WTC11 (cell line): ENCODE data around the gene C1orf115. TPM values are rescaled to one million over a fixed set of nuclear protein-coding genes. Genes with fewer than 3 reads are reported as not detected.

Experiments
- ATAC-seq: fragments of 200-7000 bp; cut with Tn5 transposase; 2 replicates; pipeline ENCODE4 v1.10.0; 2021; ENCODE audit warnings: mild to moderate bottlenecking, moderate library complexity
- CTCF ChIA-PET: fragments of 300-600 bp; sonication (Branson Sonifier 250); formaldehyde crosslinking; loops from one replicate; lab custom pipeline; 2021; ENCODE audit warnings: antibody characterized with exemption; lab: Charles Lee
- POLR2A ChIA-PET: fragments of 350-600 bp; sonication (Branson Sonifier 250); formaldehyde crosslinking; loops from one replicate; lab custom pipeline; 2021; ENCODE audit warnings: antibody characterized with exemption; lab: Charles Lee
- DNase-seq: peaks from one replicate; pipeline ENCODE4 v3.0.0; 2021; ENCODE audit warnings: low spot score
- H3K27ac Mint-ChIP-seq: 2 replicates; pipeline ENCODE4 v1.8.0; 2021; ENCODE audit warnings: mixed read lengths
- H3K27me3 Mint-ChIP-seq: 2 replicates; pipeline ENCODE4 v1.8.0; 2021; ENCODE audit warnings: low read depth, mild to moderate bottlenecking, moderate library complexity, mixed read lengths
- H3K36me3 Mint-ChIP-seq: 2 replicates; pipeline ENCODE4 v1.8.0; 2021; ENCODE audit warnings: mixed read lengths
- H3K4me1 Mint-ChIP-seq: 2 replicates; pipeline ENCODE4 v1.8.0; 2022; ENCODE audit warnings: mixed read lengths
- H3K4me3 Mint-ChIP-seq: 2 replicates; pipeline ENCODE4 v1.8.0; 2021; ENCODE audit warnings: mild to moderate bottlenecking, moderate library complexity, mixed read lengths
- H3K9me3 Mint-ChIP-seq: 2 replicates; pipeline ENCODE4 v1.8.0; 2021; ENCODE audit warnings: mixed read lengths
- CBFB ChIP-seq: sonication (generic); formaldehyde crosslinking; IDR thresholded peaks from 2 replicates; pipeline ENCODE4 v1.8.1; 2022; ENCODE audit warnings: mild to moderate bottlenecking, low read depth, missing genetic modification reagents
- CREB1 ChIP-seq: sonication (generic); formaldehyde crosslinking; IDR thresholded peaks from 2 replicates; pipeline ENCODE4 v1.8.0; 2023; ENCODE audit warnings: mild to moderate bottlenecking, missing genetic modification reagents
- FOXP1 ChIP-seq: sonication (generic); formaldehyde crosslinking; IDR thresholded peaks from 2 replicates; pipeline ENCODE4 v1.8.0; 2022; ENCODE audit warnings: missing genetic modification reagents, mild to moderate bottlenecking, moderate library complexity, borderline replicate concordance
- GABPB1 ChIP-seq: sonication (generic); formaldehyde crosslinking; IDR thresholded peaks from 2 replicates; pipeline ENCODE4 v1.8.1; 2023; ENCODE audit warnings: mild to moderate bottlenecking, missing genetic modification reagents
- IRF2 ChIP-seq: sonication (generic); formaldehyde crosslinking; IDR thresholded peaks from 2 replicates; pipeline ENCODE4 v1.8.0; 2022; ENCODE audit warnings: low read depth, missing genetic modification reagents, borderline replicate concordance
- JAZF1 ChIP-seq: fragments of 250-450 bp; sonication (Bioruptor Pico); IDR thresholded peaks from 2 replicates; pipeline ENCODE4 v1.9.0; 2021; ENCODE audit warnings: moderate library complexity, mild to moderate bottlenecking, inconsistent platforms
- JUN ChIP-seq: sonication (generic); formaldehyde crosslinking; IDR thresholded peaks from 2 replicates; pipeline ENCODE4 v1.8.0; 2023; ENCODE audit warnings: mild to moderate bottlenecking, missing genetic modification reagents
- NR2C2 ChIP-seq: sonication (generic); formaldehyde crosslinking; IDR thresholded peaks from 2 replicates; pipeline ENCODE4 v1.8.0; 2022; ENCODE audit warnings: mild to moderate bottlenecking, missing genetic modification reagents
- OVOL2 ChIP-seq: fragments of 250-450 bp; sonication (Bioruptor Pico); IDR thresholded peaks from 2 replicates; pipeline ENCODE4 v1.9.0; 2021; ENCODE audit warnings: mild to moderate bottlenecking, borderline replicate concordance
- PRRX2 ChIP-seq: fragments of 250-450 bp; sonication (Bioruptor Pico); IDR thresholded peaks from 2 replicates; pipeline ENCODE4 v1.8.0; 2021; ENCODE audit warnings: mild to moderate bottlenecking
- RELA ChIP-seq: sonication (generic); formaldehyde crosslinking; IDR thresholded peaks from 2 replicates; pipeline ENCODE4 v1.8.1; 2022; ENCODE audit warnings: missing genetic modification reagents, mild to moderate bottlenecking, borderline replicate concordance
- TCF7 ChIP-seq: sonication (generic); formaldehyde crosslinking; IDR thresholded peaks from 2 replicates; pipeline ENCODE4 v1.8.0; 2022; ENCODE audit warnings: mild to moderate bottlenecking, low read depth, missing genetic modification reagents, moderate library complexity
- TEAD1 ChIP-seq: sonication (generic); formaldehyde crosslinking; IDR thresholded peaks from 2 replicates; pipeline ENCODE4 v1.8.0; 2022; ENCODE audit warnings: mild to moderate bottlenecking, missing genetic modification reagents
- ZNF416 ChIP-seq: fragments of 250-450 bp; sonication (Bioruptor Pico); IDR thresholded peaks from 2 replicates; pipeline ENCODE4 v1.9.0; 2021; ENCODE audit warnings: mild to moderate bottlenecking, inconsistent platforms
- ZNF423 ChIP-seq: fragments of 250-450 bp; sonication (Bioruptor Pico); IDR thresholded peaks from 2 replicates; pipeline ENCODE4 v2.1.2; 2022; ENCODE audit warnings: mild to moderate bottlenecking, moderate library complexity
- ZNF671 ChIP-seq: fragments of 250-450 bp; sonication (Bioruptor Pico); IDR thresholded peaks from 2 replicates; pipeline ENCODE4 v1.8.0; 2021; ENCODE audit warnings: mild to moderate bottlenecking
- total RNA-seq: library from RNA; stranded (reverse); gene quantifications from 3 replicates; pipeline ENCODE4 v1.2.3, GENCODE V29; 2021
- TF ChIP-seq, protein P1 (sequence below): sonication (generic); formaldehyde crosslinking; IDR thresholded peaks from 2 replicates; pipeline ENCODE4 v1.8.1; 2023; ENCODE audit warnings: mild to moderate bottlenecking, missing genetic modification reagents, moderate library complexity
- TF ChIP-seq, protein P2 (sequence below): sonication (generic); formaldehyde crosslinking; IDR thresholded peaks from 2 replicates; pipeline ENCODE4 v1.8.0; 2022; ENCODE audit warnings: mild to moderate bottlenecking, missing genetic modification reagents
- TF ChIP-seq, protein P3 (sequence below): sonication (generic); formaldehyde crosslinking; IDR thresholded peaks from 2 replicates; pipeline ENCODE4 v1.8.0; 2023; ENCODE audit warnings: missing genetic modification reagents, mild to moderate bottlenecking, borderline replicate concordance
- TF ChIP-seq, protein P4 (sequence below): sonication (generic); formaldehyde crosslinking; IDR thresholded peaks from 2 replicates; pipeline ENCODE4 v1.8.1; 2022; ENCODE audit warnings: low read depth, mild to moderate bottlenecking, moderate library complexity, missing genetic modification reagents, borderline replicate concordance
- TF ChIP-seq, protein P5 (sequence below): sonication (generic); formaldehyde crosslinking; IDR thresholded peaks from 2 replicates; pipeline ENCODE4 v1.8.0; 2023; ENCODE audit warnings: mild to moderate bottlenecking, missing genetic modification reagents
- TF ChIP-seq, protein P6 (sequence below): sonication (generic); formaldehyde crosslinking; IDR thresholded peaks from 2 replicates; pipeline ENCODE4 v1.8.1; 2022; ENCODE audit warnings: missing genetic modification reagents, borderline replicate concordance

C1orf115 gene
- total RNA-seq, 1 experiment from 2014 or later, result 10.0 TPM

DNA sequence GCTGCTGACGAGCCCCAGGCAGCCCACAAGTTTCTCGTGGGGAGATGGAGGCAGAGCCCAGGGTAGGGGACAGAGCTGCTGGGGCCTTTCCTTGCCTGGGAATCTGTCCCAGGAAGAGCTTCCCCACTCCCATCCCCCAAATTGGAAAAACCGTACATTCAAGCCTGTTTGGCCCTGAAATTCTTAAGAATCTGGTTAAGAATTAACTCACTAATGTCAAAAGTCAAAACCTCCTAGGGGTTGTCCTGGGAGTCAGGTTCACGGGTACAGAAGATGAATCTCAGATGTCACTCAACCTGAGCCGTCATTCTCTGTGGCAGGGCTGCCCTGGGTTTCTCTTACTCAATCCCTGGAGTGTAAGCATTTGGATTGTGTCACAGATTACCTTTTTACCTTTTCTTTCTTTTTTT lies 8.4 kb downstream of the C1orf115 start:
- Mint-ChIP-seq H3K36me3 (no peaks in the 10 kb centered on the region), H3K27ac (no peak overlapping the region), H3K9me3 (no peaks in the 10 kb centered on the region), H3K4me3 (no peak overlapping the region), H3K4me1 (peaks cover 39% of the 10 kb centered on the region), H3K27me3 (no peaks in the 10 kb centered on the region; the same call in 1 of the 2 replicates)
- ATAC-seq, result no peak
- TF ChIP-seq ZNF671 (no peak), CREB1 (CRISPR knock-in tag) (no peak), NR2C2 (CRISPR knock-in tag) (no peak), TEAD1 (CRISPR knock-in tag) (no peak), RELA (no peak), IRF2 (CRISPR knock-in tag) (no peak), FOXP1 (CRISPR knock-in tag) (no peak), PRRX2 (no peak), CBFB (no peak)
- TF ChIP-seq, protein P1, sequence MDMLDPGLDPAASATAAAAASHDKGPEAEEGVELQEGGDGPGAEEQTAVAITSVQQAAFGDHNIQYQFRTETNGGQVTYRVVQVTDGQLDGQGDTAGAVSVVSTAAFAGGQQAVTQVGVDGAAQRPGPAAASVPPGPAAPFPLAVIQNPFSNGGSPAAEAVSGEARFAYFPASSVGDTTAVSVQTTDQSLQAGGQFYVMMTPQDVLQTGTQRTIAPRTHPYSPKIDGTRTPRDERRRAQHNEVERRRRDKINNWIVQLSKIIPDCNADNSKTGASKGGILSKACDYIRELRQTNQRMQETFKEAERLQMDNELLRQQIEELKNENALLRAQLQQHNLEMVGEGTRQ (CRISPR knock-in tag), result no peak
- TF ChIP-seq, protein P2, sequence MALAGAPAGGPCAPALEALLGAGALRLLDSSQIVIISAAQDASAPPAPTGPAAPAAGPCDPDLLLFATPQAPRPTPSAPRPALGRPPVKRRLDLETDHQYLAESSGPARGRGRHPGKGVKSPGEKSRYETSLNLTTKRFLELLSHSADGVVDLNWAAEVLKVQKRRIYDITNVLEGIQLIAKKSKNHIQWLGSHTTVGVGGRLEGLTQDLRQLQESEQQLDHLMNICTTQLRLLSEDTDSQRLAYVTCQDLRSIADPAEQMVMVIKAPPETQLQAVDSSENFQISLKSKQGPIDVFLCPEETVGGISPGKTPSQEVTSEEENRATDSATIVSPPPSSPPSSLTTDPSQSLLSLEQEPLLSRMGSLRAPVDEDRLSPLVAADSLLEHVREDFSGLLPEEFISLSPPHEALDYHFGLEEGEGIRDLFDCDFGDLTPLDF (CRISPR knock-in tag), result no peak
- TF ChIP-seq, protein P3, sequence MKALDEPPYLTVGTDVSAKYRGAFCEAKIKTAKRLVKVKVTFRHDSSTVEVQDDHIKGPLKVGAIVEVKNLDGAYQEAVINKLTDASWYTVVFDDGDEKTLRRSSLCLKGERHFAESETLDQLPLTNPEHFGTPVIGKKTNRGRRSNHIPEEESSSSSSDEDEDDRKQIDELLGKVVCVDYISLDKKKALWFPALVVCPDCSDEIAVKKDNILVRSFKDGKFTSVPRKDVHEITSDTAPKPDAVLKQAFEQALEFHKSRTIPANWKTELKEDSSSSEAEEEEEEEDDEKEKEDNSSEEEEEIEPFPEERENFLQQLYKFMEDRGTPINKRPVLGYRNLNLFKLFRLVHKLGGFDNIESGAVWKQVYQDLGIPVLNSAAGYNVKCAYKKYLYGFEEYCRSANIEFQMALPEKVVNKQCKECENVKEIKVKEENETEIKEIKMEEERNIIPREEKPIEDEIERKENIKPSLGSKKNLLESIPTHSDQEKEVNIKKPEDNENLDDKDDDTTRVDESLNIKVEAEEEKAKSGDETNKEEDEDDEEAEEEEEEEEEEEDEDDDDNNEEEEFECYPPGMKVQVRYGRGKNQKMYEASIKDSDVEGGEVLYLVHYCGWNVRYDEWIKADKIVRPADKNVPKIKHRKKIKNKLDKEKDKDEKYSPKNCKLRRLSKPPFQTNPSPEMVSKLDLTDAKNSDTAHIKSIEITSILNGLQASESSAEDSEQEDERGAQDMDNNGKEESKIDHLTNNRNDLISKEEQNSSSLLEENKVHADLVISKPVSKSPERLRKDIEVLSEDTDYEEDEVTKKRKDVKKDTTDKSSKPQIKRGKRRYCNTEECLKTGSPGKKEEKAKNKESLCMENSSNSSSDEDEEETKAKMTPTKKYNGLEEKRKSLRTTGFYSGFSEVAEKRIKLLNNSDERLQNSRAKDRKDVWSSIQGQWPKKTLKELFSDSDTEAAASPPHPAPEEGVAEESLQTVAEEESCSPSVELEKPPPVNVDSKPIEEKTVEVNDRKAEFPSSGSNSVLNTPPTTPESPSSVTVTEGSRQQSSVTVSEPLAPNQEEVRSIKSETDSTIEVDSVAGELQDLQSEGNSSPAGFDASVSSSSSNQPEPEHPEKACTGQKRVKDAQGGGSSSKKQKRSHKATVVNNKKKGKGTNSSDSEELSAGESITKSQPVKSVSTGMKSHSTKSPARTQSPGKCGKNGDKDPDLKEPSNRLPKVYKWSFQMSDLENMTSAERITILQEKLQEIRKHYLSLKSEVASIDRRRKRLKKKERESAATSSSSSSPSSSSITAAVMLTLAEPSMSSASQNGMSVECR (CRISPR knock-in tag), result no peak
- DNase-seq, result no peak
- CTCF ChIA-PET, result interaction anchor here (1.1 to 1.6 kb wide), 4 partner anchors 13 to 403 kb away, joined by 3 to 8 read pairs (median 4); no protein-coding TSS in a partner anchor
- POLR2A ChIA-PET, result interaction anchor here (0.9 kb wide), 1 partner anchor 25 kb away, joined by 6 read pairs; no protein-coding TSS in a partner anchor

DNA sequence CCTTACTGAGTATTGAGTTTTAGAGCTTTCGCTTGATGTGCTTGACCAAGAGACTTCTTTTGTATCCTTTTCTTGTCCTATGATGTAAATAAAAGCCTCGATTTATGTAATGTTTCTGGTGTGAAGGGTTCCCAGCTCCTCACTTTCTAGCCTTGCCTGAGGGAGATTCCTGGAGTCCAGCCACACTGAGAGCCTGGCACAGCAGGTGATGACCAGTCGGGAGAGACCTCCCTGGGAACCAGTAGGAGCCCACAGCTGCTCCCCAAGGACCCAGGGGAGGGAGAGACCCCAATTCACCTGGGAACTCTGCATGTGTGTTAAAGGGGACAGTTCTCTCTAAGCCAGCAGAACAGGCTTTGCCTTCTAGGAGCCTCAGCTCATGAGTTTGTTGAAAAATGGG lies 8.9 kb downstream of the C1orf115 start:
- Mint-ChIP-seq H3K4me1 (peaks cover 41% of the 10 kb centered on the region), H3K27me3 (no peaks in the 10 kb centered on the region; the same call in 1 of the 2 replicates), H3K4me3 (no peak overlapping the region), H3K36me3 (no peaks in the 10 kb centered on the region), H3K9me3 (no peaks in the 10 kb centered on the region), H3K27ac (no peak overlapping the region)
- CTCF ChIA-PET, result interaction anchor here (1.1 to 1.6 kb wide), 4 partner anchors 13 to 403 kb away, joined by 3 to 8 read pairs (median 4); no protein-coding TSS in a partner anchor
- ATAC-seq (no peak), DNase-seq (no peak)
- POLR2A ChIA-PET, result interaction anchor here (0.9 kb wide), 1 partner anchor 24 kb away, joined by 6 read pairs; no protein-coding TSS in a partner anchor
- TF ChIP-seq, protein P4, sequence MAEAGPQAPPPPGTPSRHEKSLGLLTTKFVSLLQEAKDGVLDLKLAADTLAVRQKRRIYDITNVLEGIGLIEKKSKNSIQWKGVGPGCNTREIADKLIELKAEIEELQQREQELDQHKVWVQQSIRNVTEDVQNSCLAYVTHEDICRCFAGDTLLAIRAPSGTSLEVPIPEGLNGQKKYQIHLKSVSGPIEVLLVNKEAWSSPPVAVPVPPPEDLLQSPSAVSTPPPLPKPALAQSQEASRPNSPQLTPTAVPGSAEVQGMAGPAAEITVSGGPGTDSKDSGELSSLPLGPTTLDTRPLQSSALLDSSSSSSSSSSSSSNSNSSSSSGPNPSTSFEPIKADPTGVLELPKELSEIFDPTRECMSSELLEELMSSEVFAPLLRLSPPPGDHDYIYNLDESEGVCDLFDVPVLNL (CRISPR knock-in tag), result no peak
- no peak for TF ChIP-seq JUN (CRISPR knock-in tag)
- no peak for TF ChIP-seq ZNF416 (CRISPR knock-in tag)
- TF ChIP-seq GABPB1 (CRISPR knock-in tag), result no peak
- no peak for TF ChIP-seq TCF7
- no peak for TF ChIP-seq OVOL2 (CRISPR knock-in tag)
- TF ChIP-seq, protein P5, sequence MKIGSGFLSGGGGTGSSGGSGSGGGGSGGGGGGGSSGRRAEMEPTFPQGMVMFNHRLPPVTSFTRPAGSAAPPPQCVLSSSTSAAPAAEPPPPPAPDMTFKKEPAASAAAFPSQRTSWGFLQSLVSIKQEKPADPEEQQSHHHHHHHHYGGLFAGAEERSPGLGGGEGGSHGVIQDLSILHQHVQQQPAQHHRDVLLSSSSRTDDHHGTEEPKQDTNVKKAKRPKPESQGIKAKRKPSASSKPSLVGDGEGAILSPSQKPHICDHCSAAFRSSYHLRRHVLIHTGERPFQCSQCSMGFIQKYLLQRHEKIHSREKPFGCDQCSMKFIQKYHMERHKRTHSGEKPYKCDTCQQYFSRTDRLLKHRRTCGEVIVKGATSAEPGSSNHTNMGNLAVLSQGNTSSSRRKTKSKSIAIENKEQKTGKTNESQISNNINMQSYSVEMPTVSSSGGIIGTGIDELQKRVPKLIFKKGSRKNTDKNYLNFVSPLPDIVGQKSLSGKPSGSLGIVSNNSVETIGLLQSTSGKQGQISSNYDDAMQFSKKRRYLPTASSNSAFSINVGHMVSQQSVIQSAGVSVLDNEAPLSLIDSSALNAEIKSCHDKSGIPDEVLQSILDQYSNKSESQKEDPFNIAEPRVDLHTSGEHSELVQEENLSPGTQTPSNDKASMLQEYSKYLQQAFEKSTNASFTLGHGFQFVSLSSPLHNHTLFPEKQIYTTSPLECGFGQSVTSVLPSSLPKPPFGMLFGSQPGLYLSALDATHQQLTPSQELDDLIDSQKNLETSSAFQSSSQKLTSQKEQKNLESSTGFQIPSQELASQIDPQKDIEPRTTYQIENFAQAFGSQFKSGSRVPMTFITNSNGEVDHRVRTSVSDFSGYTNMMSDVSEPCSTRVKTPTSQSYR, result no peak
- TF ChIP-seq, protein P6, sequence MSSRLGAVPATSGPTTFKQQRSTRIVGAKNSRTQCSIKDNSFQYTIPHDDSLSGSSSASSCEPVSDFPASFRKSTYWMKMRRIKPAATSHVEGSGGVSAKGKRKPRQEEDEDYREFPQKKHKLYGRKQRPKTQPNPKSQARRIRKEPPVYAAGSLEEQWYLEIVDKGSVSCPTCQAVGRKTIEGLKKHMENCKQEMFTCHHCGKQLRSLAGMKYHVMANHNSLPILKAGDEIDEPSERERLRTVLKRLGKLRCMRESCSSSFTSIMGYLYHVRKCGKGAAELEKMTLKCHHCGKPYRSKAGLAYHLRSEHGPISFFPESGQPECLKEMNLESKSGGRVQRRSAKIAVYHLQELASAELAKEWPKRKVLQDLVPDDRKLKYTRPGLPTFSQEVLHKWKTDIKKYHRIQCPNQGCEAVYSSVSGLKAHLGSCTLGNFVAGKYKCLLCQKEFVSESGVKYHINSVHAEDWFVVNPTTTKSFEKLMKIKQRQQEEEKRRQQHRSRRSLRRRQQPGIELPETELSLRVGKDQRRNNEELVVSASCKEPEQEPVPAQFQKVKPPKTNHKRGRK, result no peak
- no peak for TF ChIP-seq JAZF1
- no peak for TF ChIP-seq CREB1 (CRISPR knock-in tag)
- TF ChIP-seq ZNF423 (CRISPR knock-in tag), result no peak
- no peak for TF ChIP-seq TEAD1 (CRISPR knock-in tag)
- TF ChIP-seq, protein P2 (CRISPR knock-in tag), result no peak
